Left colon (tissue), 2 donors: Measurements from ENCODE around the gene IAH1. TPM values are rescaled to one million over a fixed set of nuclear protein-coding genes. Genes with fewer than 3 reads are reported as not detected.
"Not testable (repeated sequence)": the region's sequence is repeated elsewhere in the genome, so short reads cannot be mapped to it uniquely, and the experiment has no call there.

ENCODE experiments used
- ATAC-seq: fragments of 200-7000 bp; cut with Tn5 transposase; one replicate; pipeline ENCODE4 v1.9.1; 2020; ENCODE audit warnings: mild to moderate bottlenecking, moderate library complexity
- DNase-seq, 2 donors: peaks; one replicate each; pipeline ENCODE4 v3.0.0-alpha.2; 2020
- intact Hi-C, 2 donors: fragments of 100-400 bp; cut with DNase I in 1 of 2; cut with micrococcal nuclease in 1 of 2; formaldehyde crosslinking; loops; one replicate each; pipeline versions ENCODE4 v1.11.2 to v1.14.0; 2022; cut with DNase I, micrococcal nuclease
- total RNA-seq, 2 donors: library from RNA; stranded (reverse); fragmentation: NEBNext Ultra II Directional; extraction: Animal tissue kit (Norgen Biotek cat#: 25700); gene quantifications; one replicate each; pipeline ENCODE4 v1.2.1, GENCODE V29; 2021
- donor health status: DM: no; HTN: no; CAD: no.
- donor health status: DM: yes; HTN: yes; CAD: no.

The IAH1 gene
- total RNA-seq, 2 donors from 2014 or later = 44.7 to 47.5 TPM

- ATAC-seq = no peak
- intact Hi-C loops = no loop called here
- DNase-seq = no peak
These were observed 3.1 kb upstream of the IAH1 start for GRCh38 chr2:9471206-9471605.

GRCh38 chr2:9472511-9472910 lies 1.8 kb upstream of the IAH1 start:
- intact Hi-C loops = no loop called here
- no peak for ATAC-seq
- DNase-seq = no peak

GRCh38 chr2:9473308-9473984 lies 905 bp upstream of the IAH1 start:
- peak; percentile 45 for ATAC-seq
- peak; percentile 52 to 60 for DNase-seq
- intact Hi-C loops = no loop called here

GRCh38 chr2:9473985-9474360 lies 378 bp upstream of the IAH1 start:
- intact Hi-C loops = no loop called here
- DNase-seq (peak; percentile 61 to 71), ATAC-seq (peak; percentile 39)

GRCh38 chr2:9477914-9478313 lies 3.6 kb downstream of the IAH1 start:
- ATAC-seq (no peak), DNase-seq (no peak)
- intact Hi-C loops = no loop called here

- no peak for ATAC-seq
- DNase-seq = no peak
- intact Hi-C loops = no loop called here
These were observed 4.2 kb downstream of the IAH1 start for GRCh38 chr2:9478526-9478925.

GRCh38 chr2:9480157-9480556 lies 5.8 kb downstream of the IAH1 start:
- ATAC-seq = no peak
- intact Hi-C loops = no loop called here
- no peak for DNase-seq

GRCh38 chr2:9483107-9483506 lies 8.8 kb downstream of the IAH1 start:
- intact Hi-C loops = no loop called here
- ATAC-seq (no peak), DNase-seq (no peak)

- ATAC-seq (no peak), DNase-seq (no peak)
- intact Hi-C loops = no loop called here
These were observed 10.2 kb downstream of the IAH1 start for GRCh38 chr2:9484533-9484932.

GRCh38 chr2:9488583-9489547 lies 14.5 kb downstream of the IAH1 start:
- DNase-seq (no peak), ATAC-seq (no peak)
- intact Hi-C loops = no loop called here

GRCh38 chr2:9490789-9491188 lies 16.4 kb downstream of the IAH1 start:
- DNase-seq (no peak), ATAC-seq (no peak)
- intact Hi-C loops = loop anchor here in 1 of 2 donors (10.0 kb wide), 1 partner anchor 124 kb away; no protein-coding TSS in a partner anchor

GRCh38 chr2:9492927-9493326 lies 18.6 kb downstream of the IAH1 start:
- intact Hi-C loops = loop anchor here in 1 of 2 donors (10.0 kb wide), 1 partner anchor 122 kb away; no protein-coding TSS in a partner anchor
- DNase-seq = no peak
- ATAC-seq = no peak

GRCh38 chr2:9493478-9493877 lies 19.1 kb downstream of the IAH1 start:
- no peak for ATAC-seq
- intact Hi-C loops = loop anchor here in 1 of 2 donors (10.0 kb wide), 1 partner anchor 121 kb away; no protein-coding TSS in a partner anchor
- DNase-seq = no peak

- no peak for ATAC-seq
- intact Hi-C loops = loop anchor here in 1 of 2 donors (10.0 kb wide), 1 partner anchor 121 kb away; no protein-coding TSS in a partner anchor
- no peak for DNase-seq
These were observed 19.7 kb downstream of the IAH1 start for GRCh38 chr2:9494081-9494480.

- intact Hi-C loops = loop anchor here in 1 of 2 donors (10.0 kb wide), 1 partner anchor 118 kb away; no protein-coding TSS in a partner anchor
- ATAC-seq (peak; percentile 92), DNase-seq (no peak)
These were observed 22.7 kb downstream of the IAH1 start for GRCh38 chr2:9497017-9497416.

- intact Hi-C loops = loop anchor here in 1 of 2 donors (10.0 kb wide), 1 partner anchor 117 kb away; no protein-coding TSS in a partner anchor
- no peak for DNase-seq
- ATAC-seq = no peak
These were observed 23.9 kb downstream of the IAH1 start for GRCh38 chr2:9498210-9498609.

- intact Hi-C loops = no loop called here
- DNase-seq = no peak
- ATAC-seq = no peak
These were observed 34.6 kb downstream of the IAH1 start for GRCh38 chr2:9508931-9509330.

GRCh38 chr2:9513946-9514345 lies 39.6 kb downstream of the IAH1 start:
- intact Hi-C loops, DNase-seq, ATAC-seq: not testable (repeated sequence)

- intact Hi-C loops = no loop called here
- no peak for ATAC-seq
These were observed 42.9 kb downstream of the IAH1 start for GRCh38 chr2:9517118-9517782.

More at GRCh38 chr2:9517118-9517782, 42.9 kb downstream of the IAH1 start:
- DNase-seq = no peak
